Measurements from ENCODE around the gene ETNK2. TPM values are rescaled to one million over a fixed set of nuclear protein-coding genes. Genes with fewer than 3 reads are reported as not detected.
A peak's percentile ranks its signal among the peaks of the same experiment; 100 is the strongest.

The ETNK2 gene
- total and polyA plus RNA-seq, 4 donors, result 18.2 to 65.4 (median 41.4) TPM

GRCh38 chr1:204166219-204166618 lies 14.4 kb upstream of the ETNK2 start, which contains the start of gene REN:
TSS of gene REN (minus strand) at chr1:204166337. CDS start at chr1:204166293, 44 bp downstream.
- H3K9me3 ChIP-seq (ENCODE audit: control insufficient read depth, insufficient read depth, low read length), result peaks cover 2% of the 10 kb centered on the region
- WGBS (ENCODE audit: insufficient coverage), result 75% methylated on average over 4 of the region's 5 CpGs
- H3K36me3 ChIP-seq (ENCODE audit: control insufficient read depth, insufficient read depth, low read length), result no peaks in the 10 kb centered on the region
- H3K27ac ChIP-seq (ENCODE audit: low read depth, low read length), result no peak within 1 kb of the TSS
- H3K4me3 ChIP-seq (ENCODE audit: low read depth, low read length), result no peak within 1 kb of the TSS
- no peak for DNase-seq (ENCODE audit: low read depth in 4 of 6, low spot score in 6 of 6)
- no peaks in the 10 kb centered on the region for H3K4me1 ChIP-seq (ENCODE audit: control insufficient read depth, insufficient read depth, low read length)
- no peaks in the 10 kb centered on the region for H3K27me3 ChIP-seq (ENCODE audit: control insufficient read depth, insufficient read depth, low read length)

GRCh38 chr1:204162494-204163074 lies 10.7 kb upstream of the ETNK2 start:
- H3K4me1 ChIP-seq (ENCODE audit: control insufficient read depth, insufficient read depth, low read length), result no peaks in the 10 kb centered on the region
- no peaks in the 10 kb centered on the region for H3K36me3 ChIP-seq (ENCODE audit: control insufficient read depth, insufficient read depth, low read length)
- no peak overlapping the region for H3K4me3 ChIP-seq (ENCODE audit: low read depth, low read length)
- H3K27ac ChIP-seq (ENCODE audit: low read depth, low read length), result no peak overlapping the region
- no peaks in the 10 kb centered on the region for H3K27me3 ChIP-seq (ENCODE audit: control insufficient read depth, insufficient read depth, low read length)
- WGBS (ENCODE audit: insufficient coverage), result 0% methylated on average over 5 of the region's 7 CpGs
- H3K9me3 ChIP-seq (ENCODE audit: control insufficient read depth, insufficient read depth, low read length), result no peaks in the 10 kb centered on the region
- DNase-seq (ENCODE audit: low read depth in 4 of 6, low spot score in 6 of 6), result peak; percentile 57 to 94 (median 73)

- no peaks in the 10 kb centered on the region for H3K9me3 ChIP-seq (ENCODE audit: control insufficient read depth, insufficient read depth, low read length)
- H3K4me3 ChIP-seq (ENCODE audit: low read depth, low read length), result no peak overlapping the region
- no peak for DNase-seq (ENCODE audit: low read depth in 4 of 6, low spot score in 6 of 6)
- no peak overlapping the region for H3K27ac ChIP-seq (ENCODE audit: low read depth, low read length)
- H3K36me3 ChIP-seq (ENCODE audit: control insufficient read depth, insufficient read depth, low read length), result no peaks in the 10 kb centered on the region
- H3K4me1 ChIP-seq (ENCODE audit: control insufficient read depth, insufficient read depth, low read length), result no peaks in the 10 kb centered on the region
- 81% methylated on average over 12 of the region's 14 CpGs for WGBS (ENCODE audit: insufficient coverage)
- no peaks in the 10 kb centered on the region for H3K27me3 ChIP-seq (ENCODE audit: control insufficient read depth, insufficient read depth, low read length)
These were observed 10.0 kb upstream of the ETNK2 start for GRCh38 chr1:204161609-204162493.

GRCh38 chr1:204157962-204158361 lies 6.1 kb upstream of the ETNK2 start:
- H3K4me1 ChIP-seq (ENCODE audit: control insufficient read depth, insufficient read depth, low read length), result no peaks in the 10 kb centered on the region
- H3K9me3 ChIP-seq (ENCODE audit: control insufficient read depth, insufficient read depth, low read length), result no peaks in the 10 kb centered on the region
- H3K27me3 ChIP-seq (ENCODE audit: control insufficient read depth, insufficient read depth, low read length), result no peaks in the 10 kb centered on the region
- DNase-seq (ENCODE audit: low read depth in 4 of 6, low spot score in 6 of 6), result no peak
- 54% methylated on average over 6 of the region's 6 CpGs for WGBS (ENCODE audit: insufficient coverage)
- H3K4me3 ChIP-seq (ENCODE audit: low read depth, low read length), result no peak overlapping the region
- H3K36me3 ChIP-seq (ENCODE audit: control insufficient read depth, insufficient read depth, low read length), result no peaks in the 10 kb centered on the region
- no peak overlapping the region for H3K27ac ChIP-seq (ENCODE audit: low read depth, low read length)

- peaks cover 14% of the 10 kb centered on the region for H3K4me1 ChIP-seq (ENCODE audit: control insufficient read depth, insufficient read depth, low read length)
- 96% methylated on average over 6 of the region's 10 CpGs for WGBS (ENCODE audit: insufficient coverage)
- DNase-seq (ENCODE audit: low read depth in 4 of 6, low spot score in 6 of 6), result no peak
- no peaks in the 10 kb centered on the region for H3K27me3 ChIP-seq (ENCODE audit: control insufficient read depth, insufficient read depth, low read length)
- H3K36me3 ChIP-seq (ENCODE audit: control insufficient read depth, insufficient read depth, low read length), result no peaks in the 10 kb centered on the region
- no peaks in the 10 kb centered on the region for H3K9me3 ChIP-seq (ENCODE audit: control insufficient read depth, insufficient read depth, low read length)
- no peak overlapping the region for H3K4me3 ChIP-seq (ENCODE audit: low read depth, low read length)
- no peak overlapping the region for H3K27ac ChIP-seq (ENCODE audit: low read depth, low read length)
These were observed 4.0 kb upstream of the ETNK2 start for GRCh38 chr1:204155881-204156280.

GRCh38 chr1:204154568-204155255 lies 2.9 kb upstream of the ETNK2 start:
- no peak overlapping the region for H3K27ac ChIP-seq (ENCODE audit: low read depth, low read length)
- no peak for DNase-seq (ENCODE audit: low read depth in 4 of 6, low spot score in 6 of 6)

GRCh38 chr1:204153667-204154066 lies 1.8 kb upstream of the ETNK2 start:
- no peak overlapping the region for H3K4me3 ChIP-seq (ENCODE audit: low read depth, low read length)
- DNase-seq (ENCODE audit: low read depth in 4 of 6, low spot score in 6 of 6), result no peak
- H3K4me1 ChIP-seq (ENCODE audit: control insufficient read depth, insufficient read depth, low read length), result peaks cover 31% of the 10 kb centered on the region
- H3K36me3 ChIP-seq (ENCODE audit: control insufficient read depth, insufficient read depth, low read length), result peaks cover 4% of the 10 kb centered on the region
- H3K27ac ChIP-seq (ENCODE audit: low read depth, low read length), result no peak overlapping the region
- 100% methylated on average over 4 of the region's 5 CpGs for WGBS (ENCODE audit: insufficient coverage)
- H3K27me3 ChIP-seq (ENCODE audit: control insufficient read depth, insufficient read depth, low read length), result no peaks in the 10 kb centered on the region
- H3K9me3 ChIP-seq (ENCODE audit: control insufficient read depth, insufficient read depth, low read length), result no peaks in the 10 kb centered on the region

More at GRCh38 chr1:204154568-204155255, 2.9 kb upstream of the ETNK2 start:
- no peaks in the 10 kb centered on the region for H3K36me3 ChIP-seq (ENCODE audit: control insufficient read depth, insufficient read depth, low read length)
- H3K9me3 ChIP-seq (ENCODE audit: control insufficient read depth, insufficient read depth, low read length), result no peaks in the 10 kb centered on the region
- H3K4me3 ChIP-seq (ENCODE audit: low read depth, low read length), result no peak overlapping the region
- WGBS (ENCODE audit: insufficient coverage), result 94% methylated on average over 12 of the region's 15 CpGs
- H3K27me3 ChIP-seq (ENCODE audit: control insufficient read depth, insufficient read depth, low read length), result no peaks in the 10 kb centered on the region
- H3K4me1 ChIP-seq (ENCODE audit: control insufficient read depth, insufficient read depth, low read length), result peaks cover 24% of the 10 kb centered on the region

GRCh38 chr1:204152310-204153044 lies 633 bp upstream of the ETNK2 start:
- peaks cover 4% of the 10 kb centered on the region for H3K36me3 ChIP-seq (ENCODE audit: control insufficient read depth, insufficient read depth, low read length)
- no peak overlapping the region for H3K27ac ChIP-seq (ENCODE audit: low read depth, low read length)
- 29% methylated on average over 23 of the region's 25 CpGs for WGBS (ENCODE audit: insufficient coverage)
- peak overlapping the region; percentile 63 for H3K4me3 ChIP-seq (ENCODE audit: low read depth, low read length)
- no peaks in the 10 kb centered on the region for H3K27me3 ChIP-seq (ENCODE audit: control insufficient read depth, insufficient read depth, low read length)
- no peak for DNase-seq (ENCODE audit: low read depth in 4 of 6, low spot score in 6 of 6)
- no peaks in the 10 kb centered on the region for H3K9me3 ChIP-seq (ENCODE audit: control insufficient read depth, insufficient read depth, low read length)
- H3K4me1 ChIP-seq (ENCODE audit: control insufficient read depth, insufficient read depth, low read length), result peaks cover 39% of the 10 kb centered on the region
